Adrenal gland (tissue), 12 donors: ENCODE data around the gene KCNK10. TPM values are rescaled to one million over a fixed set of nuclear protein-coding genes. Genes with fewer than 3 reads are reported as not detected.

ENCODE experiments used
- DNase-seq, 7 donors: peaks; one replicate each; pipeline ENCODE4 v3.0.0-alpha.2; 2019 to 2020
- H3K27ac ChIP-seq, 5 donors: fragments of 200-600 bp; sonication (generic) in 4 of 5; 1 replicate in 3 of 5; 2 replicates in 2 of 5; pipeline versions ENCODE4 v1.5.1 to v1.8.0; 2016 to 2020; ENCODE audit warnings: mild to moderate bottlenecking in 1 of 5
- H3K27me3 ChIP-seq: fragments of 200-600 bp; 2 replicates; pipeline ENCODE4 v1.8.0; 2021
- H3K36me3 ChIP-seq, 2 donors: fragments of 200-600 bp; replicated peaks in 1 of 2; 1 replicate in 1 of 2; 2 replicates in 1 of 2; pipeline versions ENCODE4 v1.5.1 to v1.8.0; 2018 to 2022
- H3K4me1 ChIP-seq, 2 donors: fragments of 200-600 bp; replicated peaks in 1 of 2; 1 replicate in 1 of 2; 2 replicates in 1 of 2; pipeline versions ENCODE4 v1.5.1 to v1.8.0; 2018 to 2021
- H3K4me3 ChIP-seq, 4 donors: fragments of 200-600 bp; sonication (generic) in 3 of 4; one replicate each; pipeline ENCODE4 v1.5.1; 2016 to 2018
- H3K9me3 ChIP-seq, 3 donors: fragments of 200-600 bp; sonication (generic) in 1 of 3; replicated peaks in 1 of 3; 1 replicate in 2 of 3; 2 replicates in 1 of 3; pipeline versions ENCODE4 v1.5.1 to v1.8.0; 2016 to 2021
- CTCF ChIP-seq, 6 experiments: fragments of 450-650 bp in 4 of 6; fragments of 200-600 bp in 2 of 6; sonication (generic) in 1 of 6; IDR thresholded peaks; 1 replicate in 5 of 6; 2 replicates in 1 of 6; pipeline versions ENCODE4 v1.5.1 to v1.8.0; 2016 to 2021; ENCODE audit warnings: antibody characterized with exemption in 6 of 6, mild to moderate bottlenecking in 2 of 6, moderate library complexity in 1 of 6
- POLR2A ChIP-seq, 2 donors: fragments of 450-650 bp; IDR thresholded peaks; one replicate each; pipeline ENCODE4 v1.6.1; 2017; ENCODE audit warnings: antibody characterized with exemption in 2 of 2, mild to moderate bottlenecking in 2 of 2, moderate library complexity in 1 of 2
- WGBS, 4 donors: extraction: QIAGEN DNeasy Blood & Tissue Kit in 2 of 4; methylation state at CpG; one replicate each; pipeline versions ENCODE4 v1.1.5 to v1.1.7; 2013 to 2017; 5-methylcytosine and 5-hydroxymethylcytosine counted together
- intact Hi-C, 2 donors: fragments of 100-400 bp; cut with DNase I; formaldehyde crosslinking; loops; one replicate each; pipeline versions ENCODE4 v1.14.1 to v1.15.0; 2022 to 2023
- polyA plus RNA-seq, 3 donors: library from polyadenylated mRNA; stranded (reverse); fragments of 200-250 nt in 2 of 3; fragments of 350-450 nt in 1 of 3; fragmentation: Illumina TruSeq in 1 of 3; extraction: RNeasy Lipid Tissue Mini Kit (QIAGEN cat#74804) in 1 of 3; gene quantifications; one replicate each; pipeline ENCODE4 v1.2.3, GENCODE V29; 2013 to 2014
- total RNA-seq, 9 donors: library from RNA; depleted of rRNA in 4 of 9; stranded (reverse); fragments of >200 nt in 4 of 9; fragments of 120-200 nt in 1 of 9; fragmentation: NEBNext Ultra II Directional in 1 of 9; extraction: Animal tissue kit (Norgen Biotek cat#: 25700) in 1 of 9; gene quantifications; one replicate each; pipeline versions ENCODE4 v1.1.0 to v1.2.4, GENCODE V29; 2013 to 2023
- donor health status: healthy with polysubstance abuse.
- donor health status: Bipolar disorder and iron deficiency.
- donor health status: DM: yes; HTN: yes; CAD: no.
- donor health status: DM: no; HTN: no; CAD: no.
- donor health status: DM: no; HTN: no; CAD: no.
- donor health status: DM: yes; HTN: yes; CAD: no.

Gene KCNK10
- total and polyA plus RNA-seq, 12 donors, result 0.03 to 1.1 (median 0.60) TPM; not detected in 7

GRCh38 chr14:88218119-88218915 lies 104.8 kb downstream of the KCNK10 start:
- no peak for DNase-seq
- H3K27me3 ChIP-seq, result no peaks in the 10 kb centered on the region
- H3K4me1 ChIP-seq, result no peaks in the 10 kb centered on the region
- intact Hi-C loops, result no loop called here
- no peak for TF ChIP-seq POLR2A (IDR thresholded peaks at IDR 0.05)
- no peak for TF ChIP-seq CTCF (IDR thresholded peaks at IDR 0.05)
- H3K36me3 ChIP-seq, result no peaks in the 10 kb centered on the region
- H3K9me3 ChIP-seq, result no peaks in the 10 kb centered on the region
- H3K4me3 ChIP-seq, result no peak overlapping the region
- WGBS, 4 donors, result 62 to 67% (median 64%) methylated on average over 9 of the region's 9 CpGs
- no peak overlapping the region for H3K27ac ChIP-seq

GRCh38 chr14:88212691-88213090 lies 110.4 kb downstream of the KCNK10 start:
- no peak overlapping the region for H3K27ac ChIP-seq
- intact Hi-C loops, result no loop called here
- H3K27me3 ChIP-seq, result peaks cover 6% of the 10 kb centered on the region
- TF ChIP-seq POLR2A (IDR thresholded peaks at IDR 0.05), result no peak
- no peak for TF ChIP-seq CTCF (IDR thresholded peaks at IDR 0.05)
- H3K4me3 ChIP-seq, result no peak overlapping the region
- no peak for DNase-seq
- H3K36me3 ChIP-seq, result no peaks in the 10 kb centered on the region
- H3K4me1 ChIP-seq, result no peaks in the 10 kb centered on the region
- no peaks in the 10 kb centered on the region for H3K9me3 ChIP-seq

- Histone ChIP-seq H3K36me3 (no peaks in the 10 kb centered on the region), H3K27me3 (peaks cover 6% of the 10 kb centered on the region), H3K4me3 (no peak overlapping the region), H3K27ac (no peak overlapping the region), H3K9me3 (no peaks in the 10 kb centered on the region), H3K4me1 (no peaks in the 10 kb centered on the region)
- intact Hi-C loops, result no loop called here
- WGBS, 4 donors, result 61 to 72% (median 65%) methylated on average over 8 of the region's 8 CpGs
- DNase-seq, result no peak
- TF ChIP-seq CTCF (IDR thresholded peaks at IDR 0.05) (no peak), POLR2A (IDR thresholded peaks at IDR 0.05) (no peak)
Measured at GRCh38 chr14:88210426-88210825, 112.6 kb downstream of the KCNK10 start.

- Histone ChIP-seq H3K4me1 (no peaks in the 10 kb centered on the region), H3K27ac (no peak overlapping the region), H3K4me3 (no peak overlapping the region), H3K36me3 (no peaks in the 10 kb centered on the region), H3K9me3 (no peaks in the 10 kb centered on the region), H3K27me3 (peaks cover 6% of the 10 kb centered on the region)
- no peak for TF ChIP-seq CTCF (IDR thresholded peaks at IDR 0.05)
- no peak for TF ChIP-seq POLR2A (IDR thresholded peaks at IDR 0.05)
- WGBS, 4 donors, result 53 to 58% (median 57%) methylated on average over 17 of the region's 17 CpGs
- DNase-seq, result no peak
- intact Hi-C loops, result no loop called here
Measured at GRCh38 chr14:88209273-88209672, 113.8 kb downstream of the KCNK10 start.
